ENCODE data around the gene HNRNPK. TPM values are rescaled to one million over a fixed set of nuclear protein-coding genes. Genes with fewer than 3 reads are reported as not detected.

Gene HNRNPK
- total RNA-seq: 100 to 1,000 TPM; 537 to 766 (median 589) TPM
- polyA plus RNA-seq: 100 to 1,000 TPM; 918 to 958 TPM
- total RNA-seq: 775 reads per million, percentile 99 among the genes with 10 or more reads in this experiment

GRCh38 chr9:83979812-83980394 lies at the start of gene HNRNPK:
Gene HNRNPK, minus strand, starts transcription at chr9:83980215. Its CDS starts 1,963 bp downstream, at chr9:83978252.
- H3K9me3 Mint-ChIP-seq: peaks cover 0 to 6% (median 0%) of the 10 kb centered on the region in 11 donors
- peak; percentile 90 for ATAC-seq

GRCh38 chr9:84027201-84027600 lies 47.2 kb upstream of the HNRNPK start:
- intact Hi-C loops (cut with micrococcal nuclease): no loop called here
- Histone ChIP-seq H3K4me1 (ENCODE audit: control insufficient read depth in 2 of 2, insufficient read depth in 2 of 2, low read length in 2 of 2) (no peaks in the 10 kb centered on the region), H3K36me3 (ENCODE audit: control insufficient read depth in 2 of 3, insufficient read depth in 3 of 3, low read length in 3 of 3) (no peaks in the 10 kb centered on the region), H3K4me3 (ENCODE audit: low read length) (no peak overlapping the region), H3K9me3 (ENCODE audit: control insufficient read depth in 2 of 3, low read length in 3 of 3) (no peaks in the 10 kb centered on the region), H3K27ac (ENCODE audit: low read depth, low read length) (no peak overlapping the region), H3K27me3 (ENCODE audit: control insufficient read depth in 2 of 2, insufficient read depth in 2 of 2, low read length in 2 of 2) (no peaks in the 10 kb centered on the region)
- DNase-seq (no peak), ATAC-seq (no peak)
- peaks cover 0 to 6% (median 0%) of the 10 kb centered on the region in 5 donors for H3K36me3 Mint-ChIP-seq
- peaks cover 0 to 2% (median 0%) of the 10 kb centered on the region in 11 donors for H3K9me3 Mint-ChIP-seq
- no peak overlapping the region for H3K4me3 Mint-ChIP-seq
- H3K4me1 Mint-ChIP-seq: no peaks in the 10 kb centered on the region
- peaks cover 8 to 17% (median 12%) of the 10 kb centered on the region in 5 donors for H3K27me3 Mint-ChIP-seq
- no peak overlapping the region for H3K27ac Mint-ChIP-seq
- ChIA-PET CTCF (no interaction called here), POLR2A (no interaction called here)

More at GRCh38 chr9:83979812-83980394, at the start of gene HNRNPK:
- Mint-ChIP-seq H3K27ac (peak within 1 kb of the TSS; percentile 97 to 100 (median 99)), H3K4me1 (peaks cover 35 to 58% (median 52%) of the 10 kb centered on the region in 7 donors), H3K36me3 (peaks cover 12 to 36% (median 32%) of the 10 kb centered on the region in 5 donors), H3K4me3 (peak within 1 kb of the TSS; percentile 91 to 100 (median 99)), H3K27me3 (no peaks in the 10 kb centered on the region)
- Histone ChIP-seq H3K27ac (ENCODE audit: low read depth, low read length) (peak within 1 kb of the TSS; percentile 99), H3K4me1 (ENCODE audit: control insufficient read depth in 2 of 2, insufficient read depth in 2 of 2, low read length in 2 of 2) (peaks cover 26 to 33% of the 10 kb centered on the region in 2 donors), H3K9me3 (ENCODE audit: control insufficient read depth in 2 of 3, low read length in 3 of 3) (no peaks in the 10 kb centered on the region), H3K4me3 (ENCODE audit: low read length) (peak within 1 kb of the TSS; percentile 93), H3K27me3 (ENCODE audit: control insufficient read depth in 2 of 2, insufficient read depth in 2 of 2, low read length in 2 of 2) (no peaks in the 10 kb centered on the region), H3K36me3 (ENCODE audit: control insufficient read depth in 2 of 3, insufficient read depth in 3 of 3, low read length in 3 of 3) (peaks cover 11 to 43% (median 17%) of the 10 kb centered on the region in 3 experiments)
- ChIA-PET POLR2A (interaction anchor here (0.7 to 4.8 kb wide), 28 partner anchors 8 to 1961 kb away, joined by 3 to 44 read pairs (median 5); partner anchors contain the start of genes IDNK, KIF27, NAA35 and UBQLN1), CTCF (interaction anchor here (0.6 to 2.0 kb wide), 4 partner anchors 20 to 59 kb away, joined by 3 to 4 read pairs (median 4); partner anchors contain the start of gene KIF27)
- peak; percentile 99 to 100 (median 100) for DNase-seq
- intact Hi-C loops (cut with micrococcal nuclease): loop anchor here (1.0 to 10.0 kb wide), 20 partner anchors 9 to 1960 kb away; partner anchors contain the start of genes IDNK (in 2 of the 2), KIF27 (in 2 of the 2), GKAP1 (in 1 of the 2) and UBQLN1 (in 1 of the 2)

- H3K27me3 Mint-ChIP-seq: peaks cover 8 to 17% (median 11%) of the 10 kb centered on the region in 5 donors
- no peak for DNase-seq
- no peak overlapping the region for H3K27ac Mint-ChIP-seq
- no peaks in the 10 kb centered on the region for H3K36me3 ChIP-seq (ENCODE audit: control insufficient read depth in 2 of 3, insufficient read depth in 3 of 3, low read length in 3 of 3)
- CTCF ChIA-PET: no interaction called here
- no peaks in the 10 kb centered on the region for H3K27me3 ChIP-seq (ENCODE audit: control insufficient read depth in 2 of 2, insufficient read depth in 2 of 2, low read length in 2 of 2)
- H3K9me3 Mint-ChIP-seq: peaks cover 0 to 2% (median 0%) of the 10 kb centered on the region in 11 donors
- no peak overlapping the region for H3K4me3 ChIP-seq (ENCODE audit: low read length)
- intact Hi-C loops (cut with micrococcal nuclease): no loop called here
- ATAC-seq: no peak
- no peak overlapping the region for H3K27ac ChIP-seq (ENCODE audit: low read depth, low read length)
- H3K9me3 ChIP-seq (ENCODE audit: control insufficient read depth in 2 of 3, low read length in 3 of 3): no peaks in the 10 kb centered on the region
- no peak overlapping the region for H3K4me3 Mint-ChIP-seq
- H3K4me1 Mint-ChIP-seq: no peaks in the 10 kb centered on the region
- H3K4me1 ChIP-seq (ENCODE audit: control insufficient read depth in 2 of 2, insufficient read depth in 2 of 2, low read length in 2 of 2): no peaks in the 10 kb centered on the region
- POLR2A ChIA-PET: no interaction called here
- peaks cover 0 to 6% (median 0%) of the 10 kb centered on the region in 5 donors for H3K36me3 Mint-ChIP-seq
These were observed 44.1 kb upstream of the HNRNPK start for GRCh38 chr9:84024041-84024575.

- H3K27ac Mint-ChIP-seq: no peak overlapping the region
- H3K4me1 Mint-ChIP-seq: peaks cover 0 to 4% (median 0%) of the 10 kb centered on the region in 7 donors
- Histone ChIP-seq H3K4me1 (ENCODE audit: control insufficient read depth in 2 of 2, insufficient read depth in 2 of 2, low read length in 2 of 2) (no peaks in the 10 kb centered on the region), H3K4me3 (ENCODE audit: low read length) (no peak overlapping the region), H3K36me3 (ENCODE audit: control insufficient read depth in 2 of 3, insufficient read depth in 3 of 3, low read length in 3 of 3) (no peaks in the 10 kb centered on the region), H3K9me3 (ENCODE audit: control insufficient read depth in 2 of 3, low read length in 3 of 3) (no peaks in the 10 kb centered on the region), H3K27ac (ENCODE audit: low read depth, low read length) (no peak overlapping the region), H3K27me3 (ENCODE audit: control insufficient read depth in 2 of 2, insufficient read depth in 2 of 2, low read length in 2 of 2) (no peaks in the 10 kb centered on the region)
- POLR2A ChIA-PET: no interaction called here
- peaks cover 0 to 5% (median 0%) of the 10 kb centered on the region in 11 donors for H3K9me3 Mint-ChIP-seq
- no peak overlapping the region for H3K4me3 Mint-ChIP-seq
- peaks cover 0 to 4% (median 0%) of the 10 kb centered on the region in 5 donors for H3K27me3 Mint-ChIP-seq
- intact Hi-C loops (cut with micrococcal nuclease): loop anchor here in 1 of 2 donors (10.0 kb wide), 1 partner anchor 167 kb away; no protein-coding TSS in a partner anchor
- CTCF ChIA-PET: interaction anchor here (0.6 kb wide), 1 partner anchor 28 kb away, joined by 3 read pairs; no protein-coding TSS in a partner anchor
- DNase-seq (no peak), ATAC-seq (no peak)
- H3K36me3 Mint-ChIP-seq: peaks cover 6 to 22% (median 8%) of the 10 kb centered on the region in 5 donors
These were observed 27.6 kb upstream of the HNRNPK start for GRCh38 chr9:84007662-84008061.

GRCh38 chr9:84003246-84003645 lies 23.2 kb upstream of the HNRNPK start:
- H3K27ac ChIP-seq (ENCODE audit: low read depth, low read length): no peak overlapping the region
- POLR2A ChIA-PET: interaction anchor here (1.9 kb wide), 1 partner anchor 23 kb away, joined by 7 read pairs; the partner anchor contains the start of gene HNRNPK
- H3K36me3 Mint-ChIP-seq: peaks cover 14 to 39% (median 17%) of the 10 kb centered on the region in 5 donors
- H3K4me1 ChIP-seq (ENCODE audit: control insufficient read depth in 2 of 2, insufficient read depth in 2 of 2, low read length in 2 of 2): no peaks in the 10 kb centered on the region
- intact Hi-C loops (cut with micrococcal nuclease): loop anchor here in 1 of 2 donors (10.0 kb wide), 1 partner anchor 172 kb away; no protein-coding TSS in a partner anchor
- ATAC-seq (no peak), DNase-seq (no peak)
- no peak overlapping the region for H3K4me3 ChIP-seq (ENCODE audit: low read length)
- H3K9me3 Mint-ChIP-seq: peaks cover 0 to 5% (median 0%) of the 10 kb centered on the region in 11 donors
- no peaks in the 10 kb centered on the region for H3K27me3 ChIP-seq (ENCODE audit: control insufficient read depth in 2 of 2, insufficient read depth in 2 of 2, low read length in 2 of 2)
- H3K4me1 Mint-ChIP-seq: peaks cover 9 to 24% (median 13%) of the 10 kb centered on the region in 7 donors
- CTCF ChIA-PET: no interaction called here
- no peaks in the 10 kb centered on the region for H3K9me3 ChIP-seq (ENCODE audit: control insufficient read depth in 2 of 3, low read length in 3 of 3)
- H3K27ac Mint-ChIP-seq: peak overlapping the region in 1 of 9 donors; percentile 26
- H3K27me3 Mint-ChIP-seq: no peaks in the 10 kb centered on the region
- H3K36me3 ChIP-seq (ENCODE audit: control insufficient read depth in 2 of 3, insufficient read depth in 3 of 3, low read length in 3 of 3): no peaks in the 10 kb centered on the region
- no peak overlapping the region for H3K4me3 Mint-ChIP-seq

- peak overlapping the region in 3 of 10 donors; percentile 4 to 58 (median 16) for H3K4me3 Mint-ChIP-seq
- no peaks in the 10 kb centered on the region for H3K9me3 ChIP-seq (ENCODE audit: control insufficient read depth in 2 of 3, low read length in 3 of 3)
- no peaks in the 10 kb centered on the region for H3K4me1 ChIP-seq (ENCODE audit: control insufficient read depth in 2 of 2, insufficient read depth in 2 of 2, low read length in 2 of 2)
- H3K27ac Mint-ChIP-seq: peak overlapping the region in 5 of 9 donors; percentile 3 to 59 (median 34)
- H3K27me3 ChIP-seq (ENCODE audit: control insufficient read depth in 2 of 2, insufficient read depth in 2 of 2, low read length in 2 of 2): no peaks in the 10 kb centered on the region
- peaks cover 9 to 27% (median 13%) of the 10 kb centered on the region in 7 donors for H3K4me1 Mint-ChIP-seq
- no peak overlapping the region for H3K27ac ChIP-seq (ENCODE audit: low read depth, low read length)
- ChIA-PET POLR2A (no interaction called here), CTCF (no interaction called here)
- H3K27me3 Mint-ChIP-seq: no peaks in the 10 kb centered on the region
- peaks cover 0 to 2% (median 0%) of the 10 kb centered on the region in 11 donors for H3K9me3 Mint-ChIP-seq
- DNase-seq: peak in 5 of 9 donors; percentile 0 to 20 (median 10)
- H3K4me3 ChIP-seq (ENCODE audit: low read length): no peak overlapping the region
- intact Hi-C loops (cut with micrococcal nuclease): loop anchor here in 1 of 2 donors (1.0 to 10.0 kb wide), 2 partner anchors 23 to 172 kb away; no protein-coding TSS in a partner anchor
- ATAC-seq: peak; percentile 40
- no peaks in the 10 kb centered on the region for H3K36me3 ChIP-seq (ENCODE audit: control insufficient read depth in 2 of 3, insufficient read depth in 3 of 3, low read length in 3 of 3)
- H3K36me3 Mint-ChIP-seq: peaks cover 14 to 36% (median 17%) of the 10 kb centered on the region in 5 donors
These were observed 22.3 kb upstream of the HNRNPK start for GRCh38 chr9:84002344-84002743.
